K562 (cell line): ENCODE results near the gene BNC2. TPM values are rescaled to one million over a fixed set of nuclear protein-coding genes. Genes with fewer than 3 reads are reported as not detected.

Experiments used
- ATAC-seq: fragments of 200-7000 bp; cut with Tn5 transposase; 3 replicates; pipeline ENCODE4 v1.9.1; 2020; ENCODE audit warnings: moderate library complexity
- BruUV-seq: library from RNA; stranded (reverse); fragments of 400-500 nt; replicated peaks from 2 replicates; lab custom pipeline; 2021; lab: Mats Ljungman, UMichigan
- CTCF ChIA-PET: fragments of 300-600 bp; formaldehyde crosslinking; extraction: SDS; loops from one replicate; lab custom pipeline; 2021; ENCODE audit warnings: low intra/inter-chr PET ratio; lab: Yijun Ruan, JAX
- POLR2A ChIA-PET: fragments of 300-600, 350-650 bp; sonication (Branson Sonifier 250); formaldehyde crosslinking; extraction: SDS; loops from one replicate; lab custom pipeline; 2021; ENCODE audit warnings: antibody characterized with exemption, inconsistent platforms; lab: Yijun Ruan, JAX
- DNase-seq, 4 experiments: peaks; one replicate each; pipeline versions ENCODE4 v3.0.0 to v3.0.0-alpha.2; 2011 to 2018; ENCODE audit warnings: low spot score in 3 of 4, mixed read lengths in 3 of 4; ENCODE audit errors: extremely low read depth in 1 of 4
- FAIRE-seq: peaks from 2 replicates; lab custom pipeline; 2011; peaks lifted over from hg19 to GRCh38; lab: Jason Lieb, UNC
- H2AFZ ChIP-seq: 2 replicates; pipeline ENCODE4 v1.6.0; 2011; ENCODE audit warnings: low read depth, low read length, control low read depth, inconsistent platforms
- H3K27ac ChIP-seq: fragments of 200-600 bp; 3 replicates; pipeline ENCODE4 v1.8.0; 2011; ENCODE audit warnings: low read depth, mild to moderate bottlenecking, control low read depth, inconsistent platforms, low read length, moderate library complexity, mixed read lengths; ENCODE audit errors: extremely low read depth
- H3K27me3 ChIP-seq, 2 experiments: fragments of 300-600 bp in 1 of 2; 2 replicates in 1 of 2; 3 replicates in 1 of 2; pipeline versions ENCODE4 v1.6.0 to v1.8.0; 2011; ENCODE audit warnings: inconsistent platforms in 2 of 2, low read length in 2 of 2, mild to moderate bottlenecking in 1 of 2, mixed read lengths in 1 of 2, moderate library complexity in 1 of 2; ENCODE audit not compliant: control insufficient read depth in 2 of 2, insufficient read depth in 2 of 2
- H3K36me3 ChIP-seq: fragments of 300-600 bp; 3 replicates; pipeline ENCODE4 v1.8.0; 2011; ENCODE audit warnings: mild to moderate bottlenecking, low read length, inconsistent platforms; ENCODE audit not compliant: control insufficient read depth, insufficient read depth
- H3K4me1 ChIP-seq, 2 experiments: fragments of 200-600 bp in 1 of 2; replicated peaks in 1 of 2; 2 replicates in 1 of 2; 3 replicates in 1 of 2; pipeline versions ENCODE4 v1.5.1 to v1.8.0; 2011; ENCODE audit warnings: inconsistent platforms in 2 of 2, low read length in 2 of 2, mild to moderate bottlenecking in 1 of 2, mixed read lengths in 1 of 2, moderate library complexity in 1 of 2; ENCODE audit not compliant: control insufficient read depth in 2 of 2, insufficient read depth in 2 of 2
- H3K4me2 ChIP-seq: 2 replicates; pipeline ENCODE4 v1.6.1; 2011; ENCODE audit warnings: low read length, control low read depth, inconsistent platforms, mixed read lengths; ENCODE audit not compliant: insufficient read depth
- H3K4me3 ChIP-seq: fragments of 200-600 bp; sonication (generic), shearing (Covaris generic); 2 replicates; pipeline ENCODE4 v1.5.1; 2016; ENCODE audit warnings: control low read depth, inconsistent platforms
- H3K79me2 ChIP-seq: fragments of 200-600 bp; 3 replicates; pipeline ENCODE4 v1.8.0; 2011; ENCODE audit warnings: low read length, inconsistent platforms; ENCODE audit not compliant: control insufficient read depth, insufficient read depth
- H3K9ac ChIP-seq, 2 experiments: 2 replicates each; pipeline versions ENCODE4 v1.6.0 to v1.6.1; 2011; ENCODE audit warnings: low read depth in 2 of 2, low read length in 2 of 2, control low read depth in 1 of 2, inconsistent platforms in 1 of 2, mild to moderate bottlenecking in 1 of 2, mixed read lengths in 1 of 2; ENCODE audit not compliant: insufficient read depth in 1 of 2
- H3K9me1 ChIP-seq: one replicate; pipeline ENCODE4 v1.6.0; 2011; ENCODE audit warnings: inconsistent platforms, mild to moderate bottlenecking, low read length, moderate library complexity; ENCODE audit not compliant: control insufficient read depth, insufficient read depth
- H3K9me3 ChIP-seq: replicated peaks from 2 replicates; pipeline ENCODE4 v1.5.1; 2011; ENCODE audit warnings: low read depth, low read length, inconsistent platforms; ENCODE audit not compliant: control insufficient read depth, insufficient read depth
- H4K20me1 ChIP-seq: replicated peaks from 2 replicates; pipeline ENCODE4 v1.6.1; 2011; ENCODE audit warnings: low read length, inconsistent platforms, mixed read lengths; ENCODE audit not compliant: control insufficient read depth, insufficient read depth
- ETV5 ChIP-seq: sonication (generic); formaldehyde crosslinking; IDR thresholded peaks from 2 replicates; pipeline ENCODE4 v1.4.0; 2020; ENCODE audit warnings: low read depth, mild to moderate bottlenecking, missing genetic modification reagents
- HNRNPL ChIP-seq: fragments of 200-400 bp; formaldehyde crosslinking; IDR thresholded peaks from 2 replicates; pipeline ENCODE4 v1.6.1; 2017; ENCODE audit warnings: low read depth, mild to moderate bottlenecking, low read length
- SRSF1 ChIP-seq: fragments of 200-400 bp; formaldehyde crosslinking; IDR thresholded peaks from 2 replicates; pipeline ENCODE4 v1.6.1; 2017; ENCODE audit warnings: mild to moderate bottlenecking, low read depth, low read length, moderate library complexity
- ZC3H4 ChIP-seq: sonication (generic); formaldehyde crosslinking; IDR thresholded peaks from 2 replicates; pipeline ENCODE4 v1.9.0; 2021; ENCODE audit warnings: missing genetic modification reagents, borderline replicate concordance
- ZNF444 ChIP-seq: fragments of 250-450 bp; sonication (Bioruptor Pico); IDR thresholded peaks from 2 replicates; pipeline ENCODE4 v1.4.0; 2020; ENCODE audit warnings: mild to moderate bottlenecking, moderate library complexity
- WGBS: fragments of 100-300 bp; shearing (Covaris generic); methylation state at CpG from one replicate; pipeline ENCODE4 v1.1.6; 2016; ENCODE audit warnings: low coverage, mixed read lengths; ENCODE audit not compliant: insufficient coverage; ENCODE audit errors: missing lambda C conversion rate; 5-methylcytosine and 5-hydroxymethylcytosine counted together
- in situ Hi-C: fragments of 300-500 bp; cut with MboI; formaldehyde crosslinking; loops from 4 replicates; pipeline ENCODE4 v1.15.0; 2018; ENCODE audit warnings: inconsistent platforms, mixed read lengths
- intact Hi-C: fragments of 100-400 bp; cut with micrococcal nuclease; formaldehyde crosslinking; loops from 2 replicates; pipeline ENCODE4 v1.14.2; 2022
- polyA plus RNA-seq, 8 experiments: library from polyadenylated mRNA; depleted of rRNA in 4 of 8; stranded (reverse) in 5 of 8; unstranded in 3 of 8; fragments of >200 nt; fragmentation: Nextera tagmentation in 2 of 8; fragmentation: Illumina TruSeq in 1 of 8; extraction: Ambion mirVana in 2 of 8; extraction: Trizol in 1 of 8; gene quantifications; 2 replicates each; pipeline versions ENCODE4 v1.2.1 to v1.2.3, GENCODE V29; 2011 to 2014; ENCODE audit warnings: inconsistent platforms in 1 of 8, missing spikeins in 1 of 8
- total RNA-seq, 7 experiments: library from RNA; depleted of rRNA in 6 of 7; stranded (reverse); fragments of >200 nt in 6 of 7; fragmentation: Illumina TruSeq in 2 of 7; extraction: Trizol in 2 of 7; gene quantifications; 2 replicates each; pipeline versions ENCODE4 v1.2.1 to v1.2.3, GENCODE V29; 2011 to 2021; ENCODE audit warnings: low replicate concordance in 1 of 7
- TF ChIP-seq, protein P1 (sequence below): fragments of 250-450 bp; sonication (Bioruptor Pico); IDR thresholded peaks from 2 replicates; pipeline ENCODE4 v1.8.0; 2021; ENCODE audit warnings: moderate library complexity, mild to moderate bottlenecking, inconsistent platforms

BNC2 gene
- total and polyA plus RNA-seq, 9 of the 15 experiments (the other 6 are each of a cell fraction or from before 2014, with no cell fraction given) = not detected

- TF ChIP-seq SRSF1 = no peak
- TF ChIP-seq ZC3H4 = no peak
Measured at GRCh38 chr9:16794871-16795639, 75.4 kb downstream of the BNC2 start (continued).

- WGBS = 9% methylated on average over 4 of the region's 4 CpGs
- H3K27me3 ChIP-seq = no peaks in the 10 kb centered on the region
- intact Hi-C loops (no loop called here), in situ Hi-C loops (no loop called here)
- no peak for TF ChIP-seq HNRNPL
- TF ChIP-seq ZNF444 = no peak
- TF ChIP-seq ETV5 (CRISPR knock-in tag) = no peak
- TF ChIP-seq, protein P1, sequence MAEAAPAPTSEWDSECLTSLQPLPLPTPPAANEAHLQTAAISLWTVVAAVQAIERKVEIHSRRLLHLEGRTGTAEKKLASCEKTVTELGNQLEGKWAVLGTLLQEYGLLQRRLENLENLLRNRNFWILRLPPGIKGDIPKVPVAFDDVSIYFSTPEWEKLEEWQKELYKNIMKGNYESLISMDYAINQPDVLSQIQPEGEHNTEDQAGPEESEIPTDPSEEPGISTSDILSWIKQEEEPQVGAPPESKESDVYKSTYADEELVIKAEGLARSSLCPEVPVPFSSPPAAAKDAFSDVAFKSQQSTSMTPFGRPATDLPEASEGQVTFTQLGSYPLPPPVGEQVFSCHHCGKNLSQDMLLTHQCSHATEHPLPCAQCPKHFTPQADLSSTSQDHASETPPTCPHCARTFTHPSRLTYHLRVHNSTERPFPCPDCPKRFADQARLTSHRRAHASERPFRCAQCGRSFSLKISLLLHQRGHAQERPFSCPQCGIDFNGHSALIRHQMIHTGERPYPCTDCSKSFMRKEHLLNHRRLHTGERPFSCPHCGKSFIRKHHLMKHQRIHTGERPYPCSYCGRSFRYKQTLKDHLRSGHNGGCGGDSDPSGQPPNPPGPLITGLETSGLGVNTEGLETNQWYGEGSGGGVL (CRISPR knock-in tag) = no peak
- ChIA-PET CTCF (no interaction called here), POLR2A (no interaction called here)
- no peaks in the 10 kb centered on the region for H3K9me1 ChIP-seq
- H3K27ac ChIP-seq = no peak overlapping the region
- no peak for FAIRE-seq
- H3K9me3 ChIP-seq = no peaks in the 10 kb centered on the region
- H3K4me1 ChIP-seq = no peaks in the 10 kb centered on the region
- no peak for DNase-seq
- H4K20me1 ChIP-seq = no peaks in the 10 kb centered on the region
- H3K79me2 ChIP-seq = no peaks in the 10 kb centered on the region
- H3K4me3 ChIP-seq = no peak overlapping the region
- no peak for ATAC-seq
- H3K36me3 ChIP-seq = no peaks in the 10 kb centered on the region
- no peak overlapping the region for H3K9ac ChIP-seq
- BruUV-seq = no TSS peak
- H2AFZ ChIP-seq = no peak overlapping the region
- H3K4me2 ChIP-seq = no peak overlapping the region
Measured at GRCh38 chr9:16794103-16794502, 76.4 kb downstream of the BNC2 start.
